ENCODE data around the gene SLC9A5. TPM values are rescaled to one million over a fixed set of nuclear protein-coding genes. Genes with fewer than 3 reads are reported as not detected.

SLC9A5 gene
- 0.86 and 1.6 TPM in 2 replicates for total RNA-seq

DNA sequence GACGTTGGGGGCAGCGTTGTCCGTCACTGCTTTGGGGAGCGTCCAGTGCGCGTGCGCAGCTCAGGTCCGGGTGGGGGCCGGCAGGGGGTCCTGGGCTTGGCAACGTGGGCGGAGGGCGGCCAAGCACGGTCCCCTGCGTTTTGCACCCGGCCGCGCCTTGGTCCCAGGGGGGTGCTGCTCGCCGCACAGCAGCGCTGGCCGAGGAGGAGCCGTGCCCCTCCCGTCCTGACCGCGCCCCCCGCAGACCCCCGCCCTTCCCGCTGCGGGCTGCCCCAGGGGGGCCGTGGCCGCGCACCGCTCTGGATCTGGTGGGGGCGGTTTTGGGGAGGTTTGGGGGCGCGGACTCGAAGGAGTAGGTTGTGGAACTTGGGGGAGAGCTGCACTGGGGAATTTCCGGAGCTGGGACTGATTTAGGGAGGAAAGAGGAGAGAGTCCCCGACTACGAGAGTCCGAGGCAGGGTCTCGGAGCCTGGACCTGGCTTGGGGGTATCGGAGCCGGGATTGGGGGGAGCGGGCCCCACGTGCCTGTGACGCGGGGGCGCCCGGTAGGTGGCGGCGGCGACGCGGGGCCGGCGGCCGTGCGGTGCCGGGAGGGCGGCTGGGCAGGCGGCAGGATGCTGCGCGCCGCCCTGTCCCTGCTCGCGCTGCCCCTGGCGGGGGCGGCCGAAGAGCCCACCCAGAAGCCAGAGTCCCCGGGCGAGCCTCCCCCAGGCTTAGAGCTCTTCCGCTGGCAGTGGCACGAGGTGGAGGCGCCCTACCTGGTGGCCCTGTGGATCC is at the start of gene SLC9A5:
SLC9A5 (plus strand) TSS at position 579 of the 777 bp plus-strand sequence; CDS start at position 615, 36 bp downstream.

GRCh38 chr16:67199011-67199807 is 49.6 kb upstream of the SLC9A5 start, which contains the start of gene ELMO3:
ELMO3 (plus strand) TSS chr16:67199131; CDS start chr16:67199327, 196 bp downstream.

DNA sequence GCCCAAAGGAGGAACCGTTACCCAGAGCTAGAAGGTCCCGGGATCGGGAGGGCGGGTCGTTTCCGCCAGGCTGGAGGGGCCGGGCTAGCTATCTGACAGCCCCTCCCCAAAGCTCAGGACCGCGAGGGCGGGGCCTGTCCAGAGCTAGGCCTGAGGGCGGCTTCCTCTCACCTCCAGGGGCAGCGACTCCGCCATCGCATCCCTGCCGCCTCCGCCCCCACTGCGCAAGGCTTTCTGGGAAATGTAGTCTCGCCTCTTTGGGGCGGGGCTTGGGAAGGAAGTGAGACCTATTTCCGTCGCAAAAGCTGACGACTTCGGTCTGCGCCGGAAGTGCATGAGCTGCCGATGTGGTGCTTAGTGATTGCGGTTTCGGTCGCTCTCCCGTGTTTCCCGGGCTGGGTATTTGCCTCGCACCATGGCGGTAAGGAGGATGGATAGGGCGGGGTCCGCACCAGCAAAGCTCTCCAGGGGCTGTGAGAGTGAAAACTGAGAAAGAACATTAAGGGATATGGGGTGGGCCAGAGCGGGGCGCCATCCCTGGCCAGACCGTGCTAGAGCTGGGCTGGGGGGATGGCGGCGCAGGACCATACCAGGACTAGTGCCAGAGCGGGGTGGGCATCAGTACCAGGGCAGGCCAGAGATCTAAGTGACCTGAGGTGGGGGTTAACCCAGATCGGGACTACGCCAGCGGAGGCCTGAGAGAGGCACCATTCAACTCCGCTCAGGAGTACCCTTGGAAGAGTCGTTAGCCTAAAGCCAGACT is 21.8 kb upstream of the SLC9A5 start, which contains the start of gene TMEM208:
TMEM208 (plus strand) TSS at position 327 of the 763 bp plus-strand sequence; CDS start at position 416, 89 bp downstream.

DNA sequence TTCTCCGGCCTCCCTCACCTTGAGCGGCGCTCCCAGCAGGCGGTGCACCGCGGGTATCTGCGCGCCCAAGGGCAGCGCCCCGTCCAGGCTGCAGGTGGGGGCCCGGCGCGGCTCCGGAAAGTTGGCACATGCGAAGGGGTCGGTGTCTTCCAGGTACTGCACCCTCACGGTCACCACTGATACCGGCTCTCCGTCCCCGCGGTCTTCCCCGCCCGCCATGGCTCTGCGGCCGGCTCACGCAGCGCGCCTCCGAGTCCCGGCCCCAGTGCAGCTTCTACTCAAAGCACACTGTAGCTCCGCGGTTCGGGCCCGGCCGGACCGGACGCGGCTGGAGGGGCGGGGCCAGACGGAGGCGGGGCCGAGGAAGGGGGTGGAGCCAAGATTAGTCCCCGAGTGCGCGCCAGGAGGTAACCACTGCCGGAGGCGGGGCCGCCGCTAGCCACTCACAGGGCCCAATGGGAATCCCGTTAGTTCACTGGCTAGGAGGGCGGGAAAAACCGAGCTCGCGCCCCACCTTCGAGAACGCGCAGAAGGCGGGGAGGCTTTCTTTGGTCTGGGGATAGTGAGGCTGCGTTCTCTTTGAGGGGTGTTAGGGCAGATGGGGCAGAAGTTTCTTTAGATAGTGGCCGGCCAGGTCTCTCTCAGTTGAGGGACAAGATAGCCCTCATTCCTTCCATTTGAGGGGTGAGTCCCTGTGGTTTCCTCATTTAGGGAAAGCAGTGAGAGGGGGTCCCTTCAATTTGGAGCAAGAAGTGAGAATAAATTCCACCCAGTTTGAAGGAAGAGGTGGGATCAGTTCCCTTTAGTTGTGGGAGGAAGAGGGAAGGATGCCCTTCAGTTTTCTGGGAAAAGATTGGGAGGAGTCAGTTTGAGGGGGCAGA is 1.3 kb upstream of the SLC9A5 start, which contains the start of gene FHOD1:
FHOD1 (minus strand) TSS at position 290 of the 881 bp plus-strand sequence; CDS start at position 219, 71 bp downstream.

GRCh38 chr16:67279296-67280089 is 30.7 kb downstream of the SLC9A5 start, which contains the start of gene PLEKHG4:
PLEKHG4 (plus strand) TSS chr16:67279532; CDS start chr16:67280045, 513 bp downstream.

Small RNA genes within 50 kb of the gene (small RNA-seq; reads per million reads assigned to genes)
- gene MIR328, result 3.0 reads per million, percentile 87 among the genes with 10 or more reads in this experiment

Other genes starting within 250 kb of the SLC9A5 start
- 78.1 and 101 TPM in 2 replicates for gene CBFB, start 219.8 kb upstream of the SLC9A5 start, total RNA-seq
- 14.7 and 15.3 TPM in 2 replicates for gene PHAF1, start 139.0 kb upstream of the SLC9A5 start, total RNA-seq
- gene B3GNT9, start 98.0 kb upstream of the SLC9A5 start, total RNA-seq, result 2.3 and 2.4 TPM in 2 replicates
- gene TRADD, start 89.1 kb upstream of the SLC9A5 start, total RNA-seq, result 11.9 and 16.0 TPM in 2 replicates
- gene FBXL8, start 89.0 kb upstream of the SLC9A5 start, total RNA-seq, result 7.1 and 9.5 TPM in 2 replicates
- gene HSF4, start 84.2 kb upstream of the SLC9A5 start, total RNA-seq, result 1.3 and 1.6 TPM in 2 replicates
- 7.0 and 8.8 TPM in 2 replicates for gene NOL3, start 78.4 kb upstream of the SLC9A5 start, total RNA-seq
- 14.1 and 18.3 TPM in 2 replicates for gene MATCAP1, start 65.0 kb upstream of the SLC9A5 start, total RNA-seq
- gene EXOC3L1, start 58.8 kb upstream of the SLC9A5 start, total RNA-seq, result 4.2 and 4.9 TPM in 2 replicates
- 115 and 125 TPM in 2 replicates for gene E2F4, start 56.8 kb upstream of the SLC9A5 start, total RNA-seq
- 0.76 and 1.3 TPM in 2 replicates for gene ELMO3, start 49.8 kb upstream of the SLC9A5 start, total RNA-seq
- 16.0 and 24.3 TPM in 2 replicates for gene TMEM208, start 21.8 kb upstream of the SLC9A5 start, total RNA-seq
- 30.7 and 41.8 TPM in 2 replicates for gene FHOD1, start 1.5 kb upstream of the SLC9A5 start, total RNA-seq
- gene PLEKHG4, start 30.6 kb downstream of the SLC9A5 start, total RNA-seq, result 16.5 and 23.8 TPM in 2 replicates
- under 0.01 and 0.33 TPM in 2 replicates for gene KCTD19, start 77.8 kb downstream of the SLC9A5 start, total RNA-seq
- 0.29 TPM in 1 of 2 replicates, not detected in the other for gene LRRC36, start 77.8 kb downstream of the SLC9A5 start, total RNA-seq
- not detected in 2 replicates for gene TPPP3, start 144.5 kb downstream of the SLC9A5 start, total RNA-seq
- 8.5 and 13.1 TPM in 2 replicates for gene ZDHHC1, start 167.5 kb downstream of the SLC9A5 start, total RNA-seq
- 0.10 and 0.65 TPM in 2 replicates for gene HSD11B2, start 182.1 kb downstream of the SLC9A5 start, total RNA-seq
- gene ATP6V0D1, start 232.2 kb downstream of the SLC9A5 start, total RNA-seq, result 114 and 123 TPM in 2 replicates
- not detected in 2 replicates for gene AGRP, start 234.6 kb downstream of the SLC9A5 start, total RNA-seq

Data from vein endothelial cell (primary cell).